GM19328 (cell line): ENCODE measurements around the gene SKA1.
"Not testable (repeated sequence)": the region's sequence is repeated elsewhere in the genome, so short reads cannot be mapped to it uniquely, and the experiment has no call there.

ENCODE experiments used
- ATAC-seq: cut with Tn5 transposase; IDR thresholded peaks from one replicate; pipeline ENCODE4 v1.9.1; 2021; ENCODE audit warnings: mild to moderate bottlenecking, moderate library complexity; ENCODE audit not compliant: unreplicated experiment

Gene SKA1

GRCh38 chr18:50428531-50429206, 53.8 kb downstream of the SKA1 start:
- no peak for ATAC-seq

GRCh38 chr18:50429207-50429948, 54.5 kb downstream of the SKA1 start:
- no peak for ATAC-seq

GRCh38 chr18:50432915-50433314, 58.1 kb downstream of the SKA1 start:
- no peak for ATAC-seq

- ATAC-seq, result not testable (repeated sequence)
Observed at GRCh38 chr18:50436742-50437141, 61.9 kb downstream of the SKA1 start.

GRCh38 chr18:50439460-50440015, 64.7 kb downstream of the SKA1 start:
- ATAC-seq, result no peak

GRCh38 chr18:50441016-50441415, 66.2 kb downstream of the SKA1 start:
- ATAC-seq, result no peak

- no peak for ATAC-seq
Observed at GRCh38 chr18:50441501-50441900, 66.7 kb downstream of the SKA1 start.
